Activated CD4-positive, alpha-beta T cell treated with anti-CD3 and anti-CD28 coated beads, Interleukin-2, amount 50 U/mL, for 1 hour (primary cell): ENCODE data around the gene TTC7B.

Experiments used
- DNase-seq: peaks from one replicate; pipeline ENCODE4 v3.0.0-alpha.2; 2020

The TTC7B gene

DNA sequence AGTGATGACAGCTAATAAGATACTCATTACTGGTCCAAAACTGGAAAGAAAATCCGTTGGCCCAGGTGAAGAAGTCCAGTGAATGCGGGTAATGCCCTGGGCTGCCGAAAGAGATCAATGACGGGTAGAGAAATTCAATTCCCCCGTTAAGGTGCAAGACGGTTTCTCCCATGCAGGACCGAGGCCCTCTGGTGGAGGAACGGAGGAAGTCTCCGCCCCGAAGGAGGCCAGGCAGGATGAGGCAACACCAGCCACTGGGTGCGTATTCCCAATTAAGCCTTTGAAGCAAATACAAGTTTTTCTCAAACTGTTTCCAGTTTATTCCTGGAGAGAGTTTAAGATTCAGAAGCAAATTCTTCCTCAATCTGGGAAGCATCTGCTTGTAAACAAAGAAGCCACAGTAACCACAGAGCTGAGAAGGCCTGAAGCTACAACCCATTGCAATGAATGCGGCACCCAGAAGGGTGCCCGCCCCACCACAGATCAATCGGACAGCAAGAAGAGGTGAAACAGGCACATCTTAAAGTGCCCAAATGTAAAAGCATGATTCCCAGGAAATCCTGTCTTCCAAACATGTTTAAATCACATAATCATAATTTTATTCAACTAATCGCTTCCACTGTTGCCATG lies 118.5 kb downstream of the TTC7B start:
- DNase-seq, result peak; percentile 71

- DNase-seq, result no peak
These were observed 119.1 kb downstream of the TTC7B start for GRCh38 chr14:90697132-90697531.

- no peak for DNase-seq
These were observed 119.5 kb downstream of the TTC7B start for GRCh38 chr14:90696720-90697119.

- DNase-seq, result no peak
These were observed 120.1 kb downstream of the TTC7B start for GRCh38 chr14:90695997-90696660.

DNA sequence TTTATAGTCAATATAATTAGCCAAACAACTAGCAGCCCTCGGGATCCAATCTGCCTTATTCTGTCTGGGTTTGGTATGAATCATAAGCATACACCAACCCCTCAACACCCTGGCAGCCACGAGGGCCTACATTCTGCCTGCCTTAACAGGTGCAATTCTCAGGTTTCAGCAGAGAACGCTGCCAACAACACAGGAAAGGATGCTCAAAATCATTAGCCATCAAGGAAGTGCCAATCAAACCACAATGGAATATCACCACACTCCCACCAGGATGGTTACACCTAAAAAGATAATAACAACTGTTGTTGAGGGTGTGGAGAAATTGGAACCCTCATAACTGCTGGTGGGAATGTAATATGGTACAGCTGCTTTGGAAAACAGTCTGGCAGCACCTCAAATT lies 122.8 kb downstream of the TTC7B start:
- no peak for DNase-seq

GRCh38 chr14:90692826-90693225 lies 123.4 kb downstream of the TTC7B start:
- no peak for DNase-seq

- no peak for DNase-seq
These were observed 124.2 kb downstream of the TTC7B start for GRCh38 chr14:90692061-90692460.

GRCh38 chr14:90691627-90692026 lies 124.6 kb downstream of the TTC7B start:
- no peak for DNase-seq

DNA sequence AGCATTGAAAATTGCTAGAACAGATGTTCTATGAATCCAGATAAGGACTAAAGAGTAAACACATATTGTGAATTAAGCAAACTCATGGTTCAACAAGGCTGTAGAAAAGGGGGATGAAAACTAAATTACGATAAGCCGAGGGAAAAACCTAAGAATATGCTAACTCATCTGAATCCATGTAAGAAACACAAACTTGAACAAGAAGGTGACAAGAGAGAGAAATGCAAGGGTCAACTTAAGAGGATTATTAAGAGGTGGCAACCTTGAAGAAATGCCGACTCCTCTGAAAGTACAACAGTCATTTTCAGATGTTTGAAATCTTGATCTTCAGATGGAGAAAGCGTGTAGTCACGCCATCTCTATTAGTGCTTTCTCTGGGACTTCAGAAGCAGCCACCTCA lies 128.6 kb downstream of the TTC7B start:
- no peak for DNase-seq

- DNase-seq, result no peak
These were observed 133.6 kb downstream of the TTC7B start for GRCh38 chr14:90682615-90683014.

- no peak for DNase-seq
These were observed 134.3 kb downstream of the TTC7B start for GRCh38 chr14:90681929-90682328.

DNA sequence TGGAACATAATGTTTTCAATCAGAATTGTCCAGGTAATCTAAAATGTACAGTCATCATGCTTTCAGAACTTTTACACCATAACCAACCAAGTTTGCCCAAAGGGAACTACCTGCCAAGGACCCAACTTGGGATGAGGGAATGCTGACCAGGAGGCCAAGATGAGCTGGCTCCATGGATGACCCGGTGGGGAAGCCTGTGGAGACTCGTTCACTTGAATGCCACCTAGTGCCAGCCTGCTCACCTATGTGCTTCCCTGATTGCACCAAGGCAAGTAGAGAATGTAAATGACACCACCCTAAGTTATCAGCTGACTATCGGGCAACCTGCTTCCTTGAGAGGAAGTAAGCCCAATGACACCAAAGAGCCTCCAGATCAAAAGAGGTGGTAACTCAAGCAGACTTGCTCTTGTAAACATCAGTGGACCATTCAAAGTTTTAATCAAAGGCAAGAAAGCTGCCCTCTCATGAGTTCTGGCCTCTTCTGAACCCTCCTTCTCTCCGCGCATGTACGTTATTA lies 137.3 kb downstream of the TTC7B start:
- no peak for DNase-seq

DNA sequence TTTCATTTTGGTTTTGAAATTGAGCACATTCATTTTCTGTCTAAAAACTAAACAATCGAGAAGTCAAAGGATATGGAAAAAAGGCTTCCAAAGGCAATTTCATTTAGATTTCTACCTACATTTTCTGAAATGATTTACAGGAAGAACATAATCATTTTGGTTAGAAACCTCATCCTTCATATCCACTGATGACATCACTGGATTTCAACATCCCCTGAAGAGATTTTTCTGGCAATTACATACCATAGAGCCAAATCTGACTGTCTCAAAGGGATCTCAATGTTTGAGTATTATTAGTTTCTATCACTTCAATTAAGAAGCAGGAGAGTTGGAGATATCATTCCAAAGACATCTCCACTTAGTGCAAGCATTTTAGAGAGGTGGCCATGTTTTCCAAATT lies 137.8 kb downstream of the TTC7B start:
- no peak for DNase-seq

- DNase-seq, result no peak
These were observed 138.7 kb downstream of the TTC7B start for GRCh38 chr14:90677484-90678050.

- no peak for DNase-seq
These were observed 139.3 kb downstream of the TTC7B start for GRCh38 chr14:90676912-90677311.

GRCh38 chr14:90676356-90676755 lies 139.9 kb downstream of the TTC7B start:
- DNase-seq, result no peak

- no peak for DNase-seq
These were observed 140.8 kb downstream of the TTC7B start for GRCh38 chr14:90675399-90675798.

GRCh38 chr14:90674716-90675115 lies 141.5 kb downstream of the TTC7B start:
- no peak for DNase-seq

DNA sequence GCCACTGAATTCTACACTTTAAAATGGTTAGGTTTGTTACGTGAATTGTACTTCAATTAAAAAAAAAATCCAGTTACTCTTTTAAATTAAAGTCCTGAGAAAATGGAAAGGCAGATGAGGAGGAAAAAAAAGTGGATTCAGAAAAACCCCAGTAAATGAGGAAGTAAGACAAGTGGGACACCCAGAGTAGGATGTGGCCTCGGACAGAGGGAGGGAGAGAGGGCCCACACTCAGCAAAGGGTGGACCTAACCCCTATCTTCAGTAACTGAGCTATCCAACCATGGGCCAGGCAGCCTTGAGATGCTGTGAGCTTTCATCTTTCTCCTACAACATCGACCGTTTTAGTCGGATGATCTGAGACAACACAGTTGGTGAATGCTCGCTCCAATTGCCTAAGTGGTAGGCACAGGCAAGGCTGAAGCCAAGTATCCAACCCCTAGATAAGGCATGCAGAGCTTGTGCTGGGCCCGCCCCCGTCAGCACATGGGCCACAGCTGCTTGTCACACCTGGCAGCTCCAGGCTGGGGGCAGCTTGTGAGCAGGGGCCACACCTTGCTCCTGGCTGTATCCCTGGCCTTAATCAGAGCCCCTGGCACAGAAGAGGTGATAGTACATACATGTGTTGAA lies 142.1 kb downstream of the TTC7B start:
- DNase-seq, result no peak

- DNase-seq, result no peak
These were observed 144.6 kb downstream of the TTC7B start for GRCh38 chr14:90671382-90672234.

DNA sequence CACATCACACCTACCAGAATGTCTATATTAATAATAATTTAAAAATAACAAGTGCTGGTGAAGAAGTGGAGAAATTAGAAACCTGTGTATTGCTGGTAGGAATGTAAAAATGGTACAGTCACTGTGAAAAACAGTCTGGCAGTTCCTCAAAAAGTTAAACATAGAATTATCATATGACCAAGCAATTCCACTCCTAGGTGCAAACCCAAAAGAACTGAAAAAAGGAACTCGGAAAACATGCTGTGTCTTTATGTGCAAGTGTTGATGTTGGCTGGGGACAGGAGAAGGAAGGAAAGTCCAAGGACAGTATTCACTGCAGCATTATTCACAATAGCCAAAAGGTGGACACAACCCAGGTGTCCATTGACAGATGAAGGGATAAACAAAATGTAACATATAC lies 146.5 kb downstream of the TTC7B start:
- no peak for DNase-seq

GRCh38 chr14:90666571-90666970 lies 149.7 kb downstream of the TTC7B start:
- DNase-seq, result no peak
